ENCODE data around the gene USP30.

USP30 gene

DNA sequence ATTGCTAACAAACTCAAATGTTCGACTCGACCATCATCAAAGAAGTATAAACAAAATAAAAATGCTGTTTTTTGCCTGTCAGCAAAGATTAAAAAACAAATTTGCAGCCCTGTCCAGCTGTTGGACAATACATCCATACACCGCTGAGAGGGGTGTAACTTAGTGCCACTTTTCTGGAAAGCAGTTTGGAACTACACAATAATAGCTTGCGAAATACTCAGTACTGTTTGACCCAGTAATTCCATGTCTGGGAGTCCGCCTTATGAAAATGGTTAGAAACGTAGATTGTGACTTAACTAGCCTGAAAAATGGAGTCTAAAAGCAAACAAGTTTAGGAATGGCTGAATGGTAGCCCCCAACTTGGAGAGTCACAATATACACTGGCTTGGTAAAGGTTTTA lies 6.4 kb downstream of the USP30 start:
- H3K9me3 ChIP-seq (ENCODE audit: severe bottlenecking), result no peaks in the 10 kb centered on the region
- H3K4me3 ChIP-seq (ENCODE audit: severe bottlenecking), result no peak overlapping the region
- ATAC-seq (ENCODE audit: low read depth), result no peak
- peaks cover 4% of the 10 kb centered on the region for H3K4me1 ChIP-seq (ENCODE audit: insufficient read depth, poor library complexity, severe bottlenecking)
- H3K36me3 ChIP-seq (ENCODE audit: low read depth), result peaks cover 4% of the 10 kb centered on the region; the same call in 1 of the 2 replicates
- TF ChIP-seq, protein P1, sequence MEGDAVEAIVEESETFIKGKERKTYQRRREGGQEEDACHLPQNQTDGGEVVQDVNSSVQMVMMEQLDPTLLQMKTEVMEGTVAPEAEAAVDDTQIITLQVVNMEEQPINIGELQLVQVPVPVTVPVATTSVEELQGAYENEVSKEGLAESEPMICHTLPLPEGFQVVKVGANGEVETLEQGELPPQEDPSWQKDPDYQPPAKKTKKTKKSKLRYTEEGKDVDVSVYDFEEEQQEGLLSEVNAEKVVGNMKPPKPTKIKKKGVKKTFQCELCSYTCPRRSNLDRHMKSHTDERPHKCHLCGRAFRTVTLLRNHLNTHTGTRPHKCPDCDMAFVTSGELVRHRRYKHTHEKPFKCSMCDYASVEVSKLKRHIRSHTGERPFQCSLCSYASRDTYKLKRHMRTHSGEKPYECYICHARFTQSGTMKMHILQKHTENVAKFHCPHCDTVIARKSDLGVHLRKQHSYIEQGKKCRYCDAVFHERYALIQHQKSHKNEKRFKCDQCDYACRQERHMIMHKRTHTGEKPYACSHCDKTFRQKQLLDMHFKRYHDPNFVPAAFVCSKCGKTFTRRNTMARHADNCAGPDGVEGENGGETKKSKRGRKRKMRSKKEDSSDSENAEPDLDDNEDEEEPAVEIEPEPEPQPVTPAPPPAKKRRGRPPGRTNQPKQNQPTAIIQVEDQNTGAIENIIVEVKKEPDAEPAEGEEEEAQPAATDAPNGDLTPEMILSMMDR (IDR thresholded peaks at IDR 0.05; ENCODE audit: poor library complexity, severe bottlenecking), result no peak
- no peak for DNase-seq (ENCODE audit: low spot score)
- no peaks in the 10 kb centered on the region for H3K27me3 ChIP-seq (ENCODE audit: insufficient read depth, poor library complexity, severe bottlenecking)
- no peak overlapping the region for H3K27ac ChIP-seq (ENCODE audit: poor library complexity, severe bottlenecking)

DNA sequence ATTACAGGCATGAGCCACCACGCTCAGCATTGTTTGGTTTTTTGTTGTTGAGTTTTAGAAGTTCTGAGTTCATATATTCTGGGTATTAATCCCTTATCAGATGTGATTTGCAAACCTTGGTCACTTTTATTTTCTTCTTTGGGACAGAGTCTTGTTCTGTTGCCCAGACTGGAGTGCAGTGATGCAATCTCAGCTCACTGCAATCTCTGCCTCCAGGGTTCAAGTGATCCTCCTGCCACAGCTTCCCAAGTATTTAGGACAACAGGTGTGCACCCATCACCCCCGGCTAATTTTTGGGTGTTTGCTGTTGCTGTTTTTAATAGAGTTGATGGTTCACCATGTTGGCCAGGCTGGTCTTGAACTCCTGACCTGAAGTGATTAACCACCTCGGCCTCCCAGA lies 11.8 kb downstream of the USP30 start:
- no peak overlapping the region for H3K27ac ChIP-seq (ENCODE audit: poor library complexity, severe bottlenecking)
- no peaks in the 10 kb centered on the region for H3K4me1 ChIP-seq (ENCODE audit: insufficient read depth, poor library complexity, severe bottlenecking)
- H3K9me3 ChIP-seq (ENCODE audit: severe bottlenecking), result no peaks in the 10 kb centered on the region
- no peak for ATAC-seq (ENCODE audit: low read depth)
- TF ChIP-seq, protein P1 (IDR thresholded peaks at IDR 0.05; ENCODE audit: poor library complexity, severe bottlenecking), result no peak
- no peaks in the 10 kb centered on the region for H3K27me3 ChIP-seq (ENCODE audit: insufficient read depth, poor library complexity, severe bottlenecking)
- no peak for DNase-seq (ENCODE audit: low spot score)
- no peak overlapping the region for H3K4me3 ChIP-seq (ENCODE audit: severe bottlenecking)
- H3K36me3 ChIP-seq (ENCODE audit: low read depth), result peaks cover 12% of the 10 kb centered on the region

DNA sequence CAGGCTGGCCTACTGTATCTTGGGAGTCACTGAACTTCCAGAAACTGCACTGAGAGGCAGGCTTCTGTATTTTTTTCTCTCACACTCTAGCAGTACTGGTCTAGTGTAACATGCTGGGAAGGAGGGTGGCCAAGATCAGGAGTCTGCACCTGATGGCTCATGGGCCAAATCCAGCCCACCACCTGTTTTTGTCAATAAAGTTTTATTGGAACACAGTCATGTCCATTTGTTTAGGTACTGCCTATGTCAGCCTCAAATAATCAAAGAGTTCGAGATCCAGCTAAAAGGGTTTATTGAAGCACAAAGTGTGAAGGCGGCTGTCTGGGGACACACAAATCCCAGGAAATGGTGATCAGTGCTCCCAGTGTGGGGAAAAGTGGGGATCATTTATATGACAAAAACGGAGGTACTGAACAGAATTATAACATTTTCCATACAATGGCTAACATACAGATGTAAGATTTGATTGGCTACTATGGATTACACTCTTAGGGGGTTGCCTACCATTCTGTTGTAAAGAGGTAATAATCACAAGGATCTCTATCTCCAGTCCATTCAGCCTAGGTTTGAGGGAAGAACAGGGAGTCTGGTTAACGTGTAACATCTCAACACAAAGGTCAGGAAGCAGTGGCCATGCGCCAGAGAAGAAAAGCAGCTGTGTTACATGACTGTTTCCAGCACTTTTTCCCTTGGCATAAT lies 12.9 kb downstream of the USP30 start:
- H3K27ac ChIP-seq (ENCODE audit: poor library complexity, severe bottlenecking), result no peak overlapping the region
- H3K36me3 ChIP-seq (ENCODE audit: low read depth), result peaks cover 12% of the 10 kb centered on the region
- ATAC-seq (ENCODE audit: low read depth), result no peak
- TF ChIP-seq, protein P1 (IDR thresholded peaks at IDR 0.05; ENCODE audit: poor library complexity, severe bottlenecking), result no peak
- H3K9me3 ChIP-seq (ENCODE audit: severe bottlenecking), result no peaks in the 10 kb centered on the region
- no peaks in the 10 kb centered on the region for H3K27me3 ChIP-seq (ENCODE audit: insufficient read depth, poor library complexity, severe bottlenecking)
- no peaks in the 10 kb centered on the region for H3K4me1 ChIP-seq (ENCODE audit: insufficient read depth, poor library complexity, severe bottlenecking)
- DNase-seq (ENCODE audit: low spot score), result no peak
- no peak overlapping the region for H3K4me3 ChIP-seq (ENCODE audit: severe bottlenecking)

- Histone ChIP-seq H3K27ac (ENCODE audit: poor library complexity, severe bottlenecking) (no peak overlapping the region), H3K4me3 (ENCODE audit: severe bottlenecking) (no peak overlapping the region), H3K4me1 (ENCODE audit: insufficient read depth, poor library complexity, severe bottlenecking) (no peaks in the 10 kb centered on the region), H3K9me3 (ENCODE audit: severe bottlenecking) (no peaks in the 10 kb centered on the region), H3K27me3 (ENCODE audit: insufficient read depth, poor library complexity, severe bottlenecking) (no peaks in the 10 kb centered on the region), H3K36me3 (ENCODE audit: low read depth) (peaks cover 12% of the 10 kb centered on the region)
- TF ChIP-seq, protein P1 (IDR thresholded peaks at IDR 0.05; ENCODE audit: poor library complexity, severe bottlenecking), result no peak
- DNase-seq (ENCODE audit: low spot score), result no peak
- ATAC-seq (ENCODE audit: low read depth), result no peak
Observed at GRCh38 chr12:109065853-109066193, 13.4 kb downstream of the USP30 start.
